NK-92 treated with Interleukin-12 subunit alpha and Interleukin-12 subunit beta, amount 100 ng/mL, for 24 hours (cell line): Measurements from ENCODE around the gene BIRC6.
"Not testable (repeated sequence)": the region's sequence is repeated elsewhere in the genome, so short reads cannot be mapped to it uniquely, and the experiment has no call there.

Source experiments
- DNase-seq: peaks from one replicate; lab custom pipeline; 2025; lab: John Stamatoyannopoulos, UW

Gene BIRC6

GRCh38 chr2:32452338-32453064 lies 95.7 kb downstream of the BIRC6 start:
- DNase-seq = no peak

GRCh38 chr2:32453242-32454062 lies 96.6 kb downstream of the BIRC6 start:
- no peak for DNase-seq

- DNase-seq = no peak
Measured at GRCh38 chr2:32455816-32456215, 99.0 kb downstream of the BIRC6 start.

GRCh38 chr2:32456808-32457207 lies 100.0 kb downstream of the BIRC6 start:
- DNase-seq = no peak

GRCh38 chr2:32457814-32458213 lies 101.0 kb downstream of the BIRC6 start:
- no peak for DNase-seq

- DNase-seq = not testable (repeated sequence)
Measured at GRCh38 chr2:32460861-32461260, 104.0 kb downstream of the BIRC6 start.

GRCh38 chr2:32463110-32463509 lies 106.3 kb downstream of the BIRC6 start:
- DNase-seq = no peak

GRCh38 chr2:32464431-32464830 lies 107.6 kb downstream of the BIRC6 start:
- no peak for DNase-seq

GRCh38 chr2:32472605-32473004 lies 115.8 kb downstream of the BIRC6 start:
- DNase-seq = no peak

- DNase-seq = no peak
Measured at GRCh38 chr2:32474381-32474780, 117.6 kb downstream of the BIRC6 start.

GRCh38 chr2:32478889-32479620 lies 122.2 kb downstream of the BIRC6 start:
- no peak for DNase-seq

- DNase-seq = no peak
Measured at GRCh38 chr2:32479993-32480392, 123.2 kb downstream of the BIRC6 start.

- no peak for DNase-seq
Measured at GRCh38 chr2:32482471-32482870, 125.6 kb downstream of the BIRC6 start.

- no peak for DNase-seq
Measured at GRCh38 chr2:32484937-32485336, 128.1 kb downstream of the BIRC6 start.

- DNase-seq = no peak
Measured at GRCh38 chr2:32485399-32485798, 128.6 kb downstream of the BIRC6 start.

- no peak for DNase-seq
Measured at GRCh38 chr2:32489061-32489460, 132.2 kb downstream of the BIRC6 start.

GRCh38 chr2:32491346-32491745 lies 134.5 kb downstream of the BIRC6 start:
- no peak for DNase-seq

- no peak for DNase-seq
Measured at GRCh38 chr2:32495139-32495538, 138.3 kb downstream of the BIRC6 start.

- DNase-seq = no peak
Measured at GRCh38 chr2:32496662-32497061, 139.8 kb downstream of the BIRC6 start.

- no peak for DNase-seq
Measured at GRCh38 chr2:32498306-32498705, 141.5 kb downstream of the BIRC6 start.

GRCh38 chr2:32502941-32503340 lies 146.1 kb downstream of the BIRC6 start:
- DNase-seq = no peak

- DNase-seq = no peak
Measured at GRCh38 chr2:32504877-32505478, 148.2 kb downstream of the BIRC6 start.
